Measurements from ENCODE around the gene RNASE13. TPM values are rescaled to one million over a fixed set of nuclear protein-coding genes. Genes with fewer than 3 reads are reported as not detected.

The RNASE13 gene
- total RNA-seq, 1 experiment from 2014 or later = not detected

- TF ChIP-seq EZH2 (IDR thresholded peaks at IDR 0.05; ENCODE audit: low read depth) (no peak), CTCF (conservative IDR thresholded peaks at IDR 0.05) (no peak)
- peak overlapping the region; percentile 79; the same call in 1 of the 2 replicates for H2AFZ ChIP-seq
- ChIA-PET POLR2A (ENCODE audit: unreplicated experiment) (interaction anchor here (0.5 to 0.8 kb wide), 8 partner anchors 15 to 366 kb away, joined by 3 to 16 read pairs (median 5); no protein-coding TSS in a partner anchor), CTCF (interaction anchor here (0.6 to 1.8 kb wide), 6 partner anchors 24 to 366 kb away, joined by 3 to 9 read pairs (median 6); partner anchors contain the start of gene RNASE1)
- no peak overlapping the region for H3K27ac ChIP-seq
- H4K20me1 ChIP-seq (ENCODE audit: insufficient read depth) = no peaks in the 10 kb centered on the region
- H3K4me2 ChIP-seq = peak overlapping the region; percentile 83
- peak overlapping the region; percentile 64 for H3K4me3 ChIP-seq
- H3K27me3 ChIP-seq (ENCODE audit: insufficient read depth, low read depth) = no peaks in the 10 kb centered on the region; the same call in none of the 2 replicates
- no TSS peak for BruUV-seq (replicated peaks)
- H3K9me2 ChIP-seq (ENCODE audit: insufficient read depth) = no peaks in the 10 kb centered on the region
- intact Hi-C loops (cut with micrococcal nuclease; ENCODE audit: unreplicated experiment) = no loop called here
- peak in 1 of 2 experiments; percentile 47 for DNase-seq
- no peaks in the 10 kb centered on the region for H3K4me1 ChIP-seq (replicated peaks; ENCODE audit: insufficient read depth)
- no peaks in the 10 kb centered on the region for H3K36me3 ChIP-seq (ENCODE audit: low read depth)
- no peaks in the 10 kb centered on the region for H3K9me3 ChIP-seq (ENCODE audit: insufficient read depth, low read depth)
- H3K79me2 ChIP-seq (ENCODE audit: low read depth) = no peaks in the 10 kb centered on the region
- H3F3A ChIP-seq (ENCODE audit: insufficient read depth, low read depth) = no peaks in the 10 kb centered on the region
Measured at GRCh38 chr14:21071225-21072030, 36.8 kb upstream of the RNASE13 start.

GRCh38 chr14:21070610-21071224 lies 36.1 kb upstream of the RNASE13 start:
- no peak overlapping the region for H3K27ac ChIP-seq
- POLR2A ChIA-PET (ENCODE audit: unreplicated experiment) = interaction anchor here (0.5 to 0.8 kb wide), 4 partner anchors 15 to 366 kb away, joined by 3 to 6 read pairs (median 4); no protein-coding TSS in a partner anchor
- TF ChIP-seq EZH2 (IDR thresholded peaks at IDR 0.05; ENCODE audit: low read depth) (no peak), CTCF (conservative IDR thresholded peaks at IDR 0.05) (no peak)

GRCh38 chr14:21070083-21070609 lies 35.5 kb upstream of the RNASE13 start, which contains the start of gene ARHGEF40:
TSS of gene ARHGEF40 (plus strand) at chr14:21070304. CDS start at chr14:21070397, 93 bp downstream.
- peak within 1 kb of the TSS; percentile 64 for H3K4me3 ChIP-seq
- ChIA-PET POLR2A (ENCODE audit: unreplicated experiment) (interaction anchor here (0.8 kb wide), 1 partner anchor 367 kb away, joined by 3 read pairs; no protein-coding TSS in a partner anchor), CTCF (interaction anchor here (0.6 to 1.8 kb wide), 7 partner anchors 8 to 432 kb away, joined by 3 to 9 read pairs (median 6); no protein-coding TSS in a partner anchor)
- H3K9me2 ChIP-seq (ENCODE audit: insufficient read depth) = no peaks in the 10 kb centered on the region
- H3K4me1 ChIP-seq (replicated peaks; ENCODE audit: insufficient read depth) = no peaks in the 10 kb centered on the region
- no peaks in the 10 kb centered on the region for H3K79me2 ChIP-seq (ENCODE audit: low read depth)
- intact Hi-C loops (cut with micrococcal nuclease; ENCODE audit: unreplicated experiment) = no loop called here
- H3K9me3 ChIP-seq (ENCODE audit: insufficient read depth, low read depth) = no peaks in the 10 kb centered on the region
- BruUV-seq (replicated peaks) = no TSS peak
- H4K20me1 ChIP-seq (ENCODE audit: insufficient read depth) = no peaks in the 10 kb centered on the region
- peak within 1 kb of the TSS; percentile 83 for H3K4me2 ChIP-seq
- TF ChIP-seq CTCF (conservative IDR thresholded peaks at IDR 0.05) (no peak), EZH2 (IDR thresholded peaks at IDR 0.05; ENCODE audit: low read depth) (no peak)
- no peaks in the 10 kb centered on the region; the same call in none of the 2 replicates for H3K27me3 ChIP-seq (ENCODE audit: insufficient read depth, low read depth)
- H2AFZ ChIP-seq = peak within 1 kb of the TSS; percentile 79
- no peaks in the 10 kb centered on the region for H3K36me3 ChIP-seq (ENCODE audit: low read depth)
- no peaks in the 10 kb centered on the region for H3F3A ChIP-seq (ENCODE audit: insufficient read depth, low read depth)
- DNase-seq = peak in 1 of 2 experiments; percentile 37
- H3K27ac ChIP-seq = no peak within 1 kb of the TSS

More at GRCh38 chr14:21070610-21071224, 36.1 kb upstream of the RNASE13 start:
- no peaks in the 10 kb centered on the region for H3K36me3 ChIP-seq (ENCODE audit: low read depth)
- no peaks in the 10 kb centered on the region for H3K9me2 ChIP-seq (ENCODE audit: insufficient read depth)
- H3F3A ChIP-seq (ENCODE audit: insufficient read depth, low read depth) = no peaks in the 10 kb centered on the region
- H3K4me2 ChIP-seq = peak overlapping the region; percentile 83
- H3K4me3 ChIP-seq = peak overlapping the region; percentile 64
- no peaks in the 10 kb centered on the region for H3K79me2 ChIP-seq (ENCODE audit: low read depth)
- H3K4me1 ChIP-seq (replicated peaks; ENCODE audit: insufficient read depth) = no peaks in the 10 kb centered on the region
- intact Hi-C loops (cut with micrococcal nuclease; ENCODE audit: unreplicated experiment) = no loop called here
- peak overlapping the region; percentile 79 for H2AFZ ChIP-seq
- H3K27me3 ChIP-seq (ENCODE audit: insufficient read depth, low read depth) = no peaks in the 10 kb centered on the region; the same call in none of the 2 replicates
- no peaks in the 10 kb centered on the region for H4K20me1 ChIP-seq (ENCODE audit: insufficient read depth)
- H3K9me3 ChIP-seq (ENCODE audit: insufficient read depth, low read depth) = no peaks in the 10 kb centered on the region
- no peak for DNase-seq
- BruUV-seq (replicated peaks) = no TSS peak
- CTCF ChIA-PET = interaction anchor here (0.6 to 1.8 kb wide), 9 partner anchors 8 to 432 kb away, joined by 3 to 9 read pairs (median 6); no protein-coding TSS in a partner anchor

Data from PC-9 (cell line).